Panc1 (cell line): ENCODE results near the gene UXS1. TPM values are rescaled to one million over a fixed set of nuclear protein-coding genes. Genes with fewer than 3 reads are reported as not detected.

Source experiments
- ATAC-seq: fragments of 200-7000 bp; cut with Tn5 transposase; 2 replicates; pipeline ENCODE4 v1.9.1; 2020; ENCODE audit warnings: mild to moderate bottlenecking, moderate library complexity
- BruUV-seq: library from RNA; stranded (reverse); fragments of 400-500 nt; replicated peaks from 2 replicates; lab custom pipeline; 2021; lab: Mats Ljungman, UMichigan
- CTCF ChIA-PET: fragments of 300-600 bp; sonication (Branson Sonifier 250); formaldehyde crosslinking; loops from one replicate; lab custom pipeline; 2022; ENCODE audit warnings: antibody characterized with exemption; lab: Charles Lee
- POLR2A ChIA-PET: fragments of 300-600 bp; sonication (Branson Sonifier 250); formaldehyde crosslinking; loops from one replicate; lab custom pipeline; 2022; ENCODE audit warnings: antibody characterized with exemption; lab: Charles Lee
- DNase-seq: peaks from one replicate; pipeline ENCODE4 v3.0.0-alpha.2; 2010; ENCODE audit warnings: low read depth, low spot score
- H3K27ac ChIP-seq: 2 replicates; pipeline ENCODE4 v1.5.1; 2011; ENCODE audit warnings: mild to moderate bottlenecking, low read length, inconsistent platforms
- H3K27me3 ChIP-seq: fragments of 200-500 bp; sonication (Bioruptor generic); 2 replicates; pipeline ENCODE4 v1.6.0; 2014; ENCODE audit warnings: low read length, inconsistent platforms; ENCODE audit not compliant: control insufficient read depth, insufficient read depth
- H3K36me3 ChIP-seq: fragments of 200-500 bp; sonication (Bioruptor generic); 2 replicates; pipeline ENCODE4 v1.5.1; 2014; ENCODE audit warnings: inconsistent platforms, mild to moderate bottlenecking, low read length, moderate library complexity; ENCODE audit not compliant: control insufficient read depth, insufficient read depth
- H3K4me1 ChIP-seq: 2 replicates; pipeline ENCODE4 v1.5.1; 2011; ENCODE audit warnings: inconsistent platforms, mild to moderate bottlenecking, low read length, moderate library complexity; ENCODE audit not compliant: control insufficient read depth, insufficient read depth
- H3K4me3 ChIP-seq, 2 experiments: 2 replicates each; pipeline ENCODE4 v1.5.1; 2011 to 2012; ENCODE audit warnings: low read depth in 2 of 2, low read length in 2 of 2, mild to moderate bottlenecking in 2 of 2, inconsistent platforms in 1 of 2, moderate library complexity in 1 of 2
- H3K9me3 ChIP-seq: fragments of 200-500 bp; sonication (Bioruptor generic); 2 replicates; pipeline ENCODE4 v1.5.1; 2014; ENCODE audit warnings: low read depth, mild to moderate bottlenecking, inconsistent platforms, low read length, moderate library complexity; ENCODE audit not compliant: control insufficient read depth, insufficient read depth
- CTCF ChIP-seq: fragments of 450-650 bp; IDR thresholded peaks from 2 replicates; pipeline ENCODE4 v1.5.1; 2017; ENCODE audit warnings: mild to moderate bottlenecking
- POLR2AphosphoS5 ChIP-seq: IDR thresholded peaks from 2 replicates; pipeline ENCODE4 v1.6.1; 2012; ENCODE audit warnings: mild to moderate bottlenecking, low read depth, low read length, moderate library complexity
- SIN3A ChIP-seq: IDR thresholded peaks from 2 replicates; pipeline ENCODE4 v1.6.1; 2012; ENCODE audit warnings: low read depth, mild to moderate bottlenecking, low read length, moderate library complexity, borderline replicate concordance; ENCODE audit not compliant: insufficient read depth
- TCF7L2 ChIP-seq: IDR thresholded peaks from 2 replicates; pipeline ENCODE4 v1.6.1; 2011; ENCODE audit warnings: mild to moderate bottlenecking, low read depth, low read length, inconsistent platforms
- in situ Hi-C: cut with HindIII; loops from 2 replicates; pipeline ENCODE4 v1.10.0; 2016; ENCODE audit warnings: low sequenced_read_pairs, low pct_unique_long_range_greater_than_20kb
- intact Hi-C: fragments of 100-400 bp; cut with micrococcal nuclease; formaldehyde crosslinking; loops from one replicate; pipeline ENCODE4 v1.10.0; 2022; ENCODE audit not compliant: unreplicated experiment
- total RNA-seq: library from RNA; stranded (reverse); gene quantifications from one replicate; pipeline ENCODE4 v1.2.1, GENCODE V29; 2021; ENCODE audit not compliant: unreplicated experiment
- TF ChIP-seq, protein P1 (sequence below), 2 experiments: IDR thresholded peaks; 2 replicates each; pipeline ENCODE4 v1.6.1; 2011 to 2012; ENCODE audit warnings: low read depth in 2 of 2, control low read depth in 1 of 2, low read length in 1 of 2, mild to moderate bottlenecking in 1 of 2, moderate library complexity in 1 of 2; ENCODE audit not compliant: insufficient read depth in 1 of 2

UXS1 gene
- total RNA-seq, 1 experiment from 2014 or later: 72.0 TPM

DNA sequence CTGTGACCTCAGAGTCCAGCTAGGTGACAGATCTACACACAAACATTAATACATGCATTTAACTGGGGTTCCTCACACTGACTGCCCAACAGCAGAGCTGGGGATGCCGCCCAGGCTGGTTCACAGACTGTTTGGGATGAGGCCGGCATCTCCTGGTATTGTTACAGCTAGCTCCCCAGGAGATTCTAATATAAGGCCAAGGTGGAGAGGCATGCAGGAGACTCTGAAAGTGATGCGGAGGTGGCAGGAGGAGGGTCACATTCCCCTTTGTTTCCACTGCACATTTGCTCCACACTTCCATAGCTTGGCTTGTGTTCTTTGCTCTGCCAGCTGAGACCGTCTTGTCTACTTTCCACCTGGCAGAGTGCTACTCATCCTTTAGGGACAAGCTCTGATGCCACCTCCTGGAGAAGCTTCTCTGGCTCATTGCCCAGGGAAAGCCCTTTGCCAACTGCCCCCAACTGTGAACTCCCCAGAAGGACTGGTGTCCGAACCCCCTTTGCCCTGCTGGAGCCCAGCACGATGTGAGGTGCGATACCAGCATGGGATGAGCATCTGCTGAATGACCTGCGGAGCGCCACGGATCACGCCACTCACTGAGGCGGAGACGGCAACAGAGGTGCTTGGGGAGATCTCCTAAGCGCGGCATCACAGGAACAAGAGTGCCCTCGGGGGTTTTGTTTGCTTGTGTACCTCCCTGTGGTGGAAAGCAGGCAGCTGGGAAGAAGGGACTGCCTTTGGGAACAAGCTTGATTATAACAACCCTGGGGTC, 88.8 kb downstream of the UXS1 start:
- intact Hi-C loops: loop anchor here (2.0 kb wide), 1 partner anchor 437 kb away; no protein-coding TSS in a partner anchor
- no peak overlapping the region for H3K4me3 ChIP-seq
- no TSS peak for BruUV-seq
- H3K9me3 ChIP-seq: no peaks in the 10 kb centered on the region
- peak; percentile 18; the same call in 1 of the 2 replicates for ATAC-seq
- no peak for DNase-seq
- CTCF ChIA-PET: interaction anchor here (0.8 to 0.9 kb wide), 2 partner anchors 18 to 529 kb away, joined by 3 to 5 read pairs; no protein-coding TSS in a partner anchor
- TF ChIP-seq SIN3A: no peak
- no peak for TF ChIP-seq TCF7L2
- TF ChIP-seq, protein P1, sequence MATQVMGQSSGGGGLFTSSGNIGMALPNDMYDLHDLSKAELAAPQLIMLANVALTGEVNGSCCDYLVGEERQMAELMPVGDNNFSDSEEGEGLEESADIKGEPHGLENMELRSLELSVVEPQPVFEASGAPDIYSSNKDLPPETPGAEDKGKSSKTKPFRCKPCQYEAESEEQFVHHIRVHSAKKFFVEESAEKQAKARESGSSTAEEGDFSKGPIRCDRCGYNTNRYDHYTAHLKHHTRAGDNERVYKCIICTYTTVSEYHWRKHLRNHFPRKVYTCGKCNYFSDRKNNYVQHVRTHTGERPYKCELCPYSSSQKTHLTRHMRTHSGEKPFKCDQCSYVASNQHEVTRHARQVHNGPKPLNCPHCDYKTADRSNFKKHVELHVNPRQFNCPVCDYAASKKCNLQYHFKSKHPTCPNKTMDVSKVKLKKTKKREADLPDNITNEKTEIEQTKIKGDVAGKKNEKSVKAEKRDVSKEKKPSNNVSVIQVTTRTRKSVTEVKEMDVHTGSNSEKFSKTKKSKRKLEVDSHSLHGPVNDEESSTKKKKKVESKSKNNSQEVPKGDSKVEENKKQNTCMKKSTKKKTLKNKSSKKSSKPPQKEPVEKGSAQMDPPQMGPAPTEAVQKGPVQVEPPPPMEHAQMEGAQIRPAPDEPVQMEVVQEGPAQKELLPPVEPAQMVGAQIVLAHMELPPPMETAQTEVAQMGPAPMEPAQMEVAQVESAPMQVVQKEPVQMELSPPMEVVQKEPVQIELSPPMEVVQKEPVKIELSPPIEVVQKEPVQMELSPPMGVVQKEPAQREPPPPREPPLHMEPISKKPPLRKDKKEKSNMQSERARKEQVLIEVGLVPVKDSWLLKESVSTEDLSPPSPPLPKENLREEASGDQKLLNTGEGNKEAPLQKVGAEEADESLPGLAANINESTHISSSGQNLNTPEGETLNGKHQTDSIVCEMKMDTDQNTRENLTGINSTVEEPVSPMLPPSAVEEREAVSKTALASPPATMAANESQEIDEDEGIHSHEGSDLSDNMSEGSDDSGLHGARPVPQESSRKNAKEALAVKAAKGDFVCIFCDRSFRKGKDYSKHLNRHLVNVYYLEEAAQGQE (IDR thresholded peaks at IDR 0.05; ENCODE audit: insufficient read depth in 1 of 2, low read depth in 2 of 2, low read length in 1 of 2): no peak
- no peak for TF ChIP-seq POLR2AphosphoS5
- TF ChIP-seq CTCF: no peak
- no peaks in the 10 kb centered on the region for H3K36me3 ChIP-seq
- H3K27ac ChIP-seq: no peak overlapping the region
- POLR2A ChIA-PET: interaction anchor here (0.7 kb wide), 1 partner anchor 102 kb away, joined by 6 read pairs; no protein-coding TSS in a partner anchor
- H3K27me3 ChIP-seq: no peaks in the 10 kb centered on the region
- no peaks in the 10 kb centered on the region for H3K4me1 ChIP-seq
- in situ Hi-C loops: no loop called here

GRCh38 chr2:106104332-106105062, 89.6 kb downstream of the UXS1 start:
- no peak overlapping the region for H3K27ac ChIP-seq
- intact Hi-C loops (loop anchor here (2.0 to 5.0 kb wide), 2 partner anchors 438 to 478 kb away; no protein-coding TSS in a partner anchor), in situ Hi-C loops (no loop called here)
- peak; percentile 95 for TF ChIP-seq CTCF
- no peak for TF ChIP-seq POLR2AphosphoS5
- no peak for TF ChIP-seq TCF7L2
- TF ChIP-seq, protein P1 (IDR thresholded peaks at IDR 0.05; ENCODE audit: insufficient read depth in 1 of 2, low read depth in 2 of 2, low read length in 1 of 2): no peak
- H3K4me3 ChIP-seq: no peak overlapping the region
- DNase-seq: peak; percentile 46
- H3K36me3 ChIP-seq: no peaks in the 10 kb centered on the region
- ChIA-PET POLR2A (no interaction called here), CTCF (interaction anchor here (0.9 kb wide), 1 partner anchor 17 kb away, joined by 5 read pairs; no protein-coding TSS in a partner anchor)
- H3K9me3 ChIP-seq: no peaks in the 10 kb centered on the region
- ATAC-seq: peak; percentile 84
- no peaks in the 10 kb centered on the region for H3K27me3 ChIP-seq
- no peaks in the 10 kb centered on the region for H3K4me1 ChIP-seq
- BruUV-seq: no TSS peak
